HepG2 (cell line): ENCODE data around the gene FXR2. TPM values are rescaled to one million over a fixed set of nuclear protein-coding genes. Genes with fewer than 3 reads are reported as not detected.

Experiments
- E2F1 ChIP-seq: sonication (generic); formaldehyde crosslinking; IDR thresholded peaks from 2 replicates; pipeline ENCODE4 v1.5.0; 2020; ENCODE audit warnings: missing genetic modification reagents
- GATAD2A ChIP-seq: IDR thresholded peaks from 2 replicates; pipeline ENCODE4 v1.6.1; 2016
- HMG20A ChIP-seq: IDR thresholded peaks from 2 replicates; pipeline ENCODE4 v1.6.1; 2016; ENCODE audit warnings: borderline replicate concordance
- MXD1 ChIP-seq: sonication (generic); formaldehyde crosslinking; IDR thresholded peaks from 2 replicates; pipeline ENCODE4 v1.4.0; 2020; ENCODE audit warnings: mild to moderate bottlenecking, missing genetic modification reagents
- PAXIP1 ChIP-seq: sonication (generic); formaldehyde crosslinking; conservative IDR thresholded peaks from 2 replicates; pipeline ENCODE4 v1.4.0; 2020; ENCODE audit warnings: mild to moderate bottlenecking, missing genetic modification reagents, moderate library complexity
- ZFX ChIP-seq: sonication (generic); formaldehyde crosslinking; IDR thresholded peaks from 2 replicates; pipeline ENCODE4 v1.4.0; 2020; ENCODE audit warnings: mild to moderate bottlenecking, low read depth, missing genetic modification reagents, moderate library complexity
- ZNF33B ChIP-seq: sonication (generic); formaldehyde crosslinking; IDR thresholded peaks from 2 replicates; pipeline ENCODE4 v1.5.1; 2020; ENCODE audit warnings: mild to moderate bottlenecking, missing genetic modification reagents
- ZNF770 ChIP-seq: sonication (generic); formaldehyde crosslinking; IDR thresholded peaks from 2 replicates; pipeline ENCODE4 v1.5.0; 2020; ENCODE audit warnings: mild to moderate bottlenecking, missing genetic modification reagents
- polyA plus RNA-seq, 8 experiments: library from polyadenylated mRNA; depleted of rRNA in 3 of 8; stranded (reverse) in 7 of 8; unstranded in 1 of 8; fragments of >200 nt; fragmentation: Illumina TruSeq in 4 of 8; extraction: Trizol in 4 of 8; gene quantifications; 2 replicates each; pipeline versions ENCODE4 v1.2.1 to v1.2.3, GENCODE V29; 2011 to 2016; ENCODE audit warnings: low read depth in 4 of 8, missing spikeins in 1 of 8, mixed read lengths in 1 of 8; ENCODE audit not compliant: insufficient read depth in 1 of 8
- total RNA-seq, 5 experiments: library from RNA; depleted of rRNA; stranded (reverse); fragments of >200 nt; fragmentation: Illumina TruSeq; extraction: Trizol; gene quantifications; 2 replicates each; pipeline ENCODE4 v1.2.3, GENCODE V29; 2016; ENCODE audit warnings: low read depth in 1 of 5
- TF ChIP-seq, protein P1 (sequence below): sonication (generic); formaldehyde crosslinking; IDR thresholded peaks from 2 replicates; pipeline ENCODE4 v1.5.1; 2020; ENCODE audit warnings: missing genetic modification reagents, mild to moderate bottlenecking, borderline replicate concordance
- TF ChIP-seq, protein P2 (sequence below): sonication (generic); formaldehyde crosslinking; IDR thresholded peaks from 2 replicates; pipeline ENCODE4 v1.4.0; 2020; ENCODE audit warnings: mild to moderate bottlenecking, missing genetic modification reagents

FXR2 gene
- total and polyA plus RNA-seq, 2 of the 13 experiments (the other 11 are each of a cell fraction or from before 2014, with no cell fraction given), result 20.9 to 24.4 TPM

GRCh38 chr17:7631398-7632380, 17.0 kb upstream of the FXR2 start (continued):
- TF ChIP-seq, protein P1, sequence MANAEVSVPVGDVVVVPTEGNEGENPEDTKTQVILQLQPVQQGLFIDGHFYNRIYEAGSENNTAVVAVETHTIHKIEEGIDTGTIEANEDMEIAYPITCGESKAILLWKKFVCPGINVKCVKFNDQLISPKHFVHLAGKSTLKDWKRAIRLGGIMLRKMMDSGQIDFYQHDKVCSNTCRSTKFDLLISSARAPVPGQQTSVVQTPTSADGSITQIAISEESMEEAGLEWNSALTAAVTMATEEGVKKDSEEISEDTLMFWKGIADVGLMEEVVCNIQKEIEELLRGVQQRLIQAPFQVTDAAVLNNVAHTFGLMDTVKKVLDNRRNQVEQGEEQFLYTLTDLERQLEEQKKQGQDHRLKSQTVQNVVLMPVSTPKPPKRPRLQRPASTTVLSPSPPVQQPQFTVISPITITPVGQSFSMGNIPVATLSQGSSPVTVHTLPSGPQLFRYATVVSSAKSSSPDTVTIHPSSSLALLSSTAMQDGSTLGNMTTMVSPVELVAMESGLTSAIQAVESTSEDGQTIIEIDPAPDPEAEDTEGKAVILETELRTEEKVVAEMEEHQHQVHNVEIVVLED (CRISPR knock-in tag), result peak; percentile 34; the same call in 1 of the 2 replicates
- TF ChIP-seq, protein P2, sequence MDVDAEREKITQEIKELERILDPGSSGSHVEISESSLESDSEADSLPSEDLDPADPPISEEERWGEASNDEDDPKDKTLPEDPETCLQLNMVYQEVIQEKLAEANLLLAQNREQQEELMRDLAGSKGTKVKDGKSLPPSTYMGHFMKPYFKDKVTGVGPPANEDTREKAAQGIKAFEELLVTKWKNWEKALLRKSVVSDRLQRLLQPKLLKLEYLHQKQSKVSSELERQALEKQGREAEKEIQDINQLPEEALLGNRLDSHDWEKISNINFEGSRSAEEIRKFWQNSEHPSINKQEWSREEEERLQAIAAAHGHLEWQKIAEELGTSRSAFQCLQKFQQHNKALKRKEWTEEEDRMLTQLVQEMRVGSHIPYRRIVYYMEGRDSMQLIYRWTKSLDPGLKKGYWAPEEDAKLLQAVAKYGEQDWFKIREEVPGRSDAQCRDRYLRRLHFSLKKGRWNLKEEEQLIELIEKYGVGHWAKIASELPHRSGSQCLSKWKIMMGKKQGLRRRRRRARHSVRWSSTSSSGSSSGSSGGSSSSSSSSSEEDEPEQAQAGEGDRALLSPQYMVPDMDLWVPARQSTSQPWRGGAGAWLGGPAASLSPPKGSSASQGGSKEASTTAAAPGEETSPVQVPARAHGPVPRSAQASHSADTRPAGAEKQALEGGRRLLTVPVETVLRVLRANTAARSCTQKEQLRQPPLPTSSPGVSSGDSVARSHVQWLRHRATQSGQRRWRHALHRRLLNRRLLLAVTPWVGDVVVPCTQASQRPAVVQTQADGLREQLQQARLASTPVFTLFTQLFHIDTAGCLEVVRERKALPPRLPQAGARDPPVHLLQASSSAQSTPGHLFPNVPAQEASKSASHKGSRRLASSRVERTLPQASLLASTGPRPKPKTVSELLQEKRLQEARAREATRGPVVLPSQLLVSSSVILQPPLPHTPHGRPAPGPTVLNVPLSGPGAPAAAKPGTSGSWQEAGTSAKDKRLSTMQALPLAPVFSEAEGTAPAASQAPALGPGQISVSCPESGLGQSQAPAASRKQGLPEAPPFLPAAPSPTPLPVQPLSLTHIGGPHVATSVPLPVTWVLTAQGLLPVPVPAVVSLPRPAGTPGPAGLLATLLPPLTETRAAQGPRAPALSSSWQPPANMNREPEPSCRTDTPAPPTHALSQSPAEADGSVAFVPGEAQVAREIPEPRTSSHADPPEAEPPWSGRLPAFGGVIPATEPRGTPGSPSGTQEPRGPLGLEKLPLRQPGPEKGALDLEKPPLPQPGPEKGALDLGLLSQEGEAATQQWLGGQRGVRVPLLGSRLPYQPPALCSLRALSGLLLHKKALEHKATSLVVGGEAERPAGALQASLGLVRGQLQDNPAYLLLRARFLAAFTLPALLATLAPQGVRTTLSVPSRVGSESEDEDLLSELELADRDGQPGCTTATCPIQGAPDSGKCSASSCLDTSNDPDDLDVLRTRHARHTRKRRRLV (CRISPR knock-in tag), result 0 out of 2 replicates have a peak, but pooled peaks have one; percentile 28
- TF ChIP-seq ZNF770 (CRISPR knock-in tag) (peak; percentile 99), PAXIP1 (CRISPR knock-in tag) (peak; percentile 32; the same call in 1 of the 2 replicates), E2F1 (CRISPR knock-in tag) (no peak), ZFX (CRISPR knock-in tag) (peak; percentile 11; the same call in 1 of the 2 replicates), MXD1 (peak; percentile 53; the same call in 1 of the 2 replicates), GATAD2A (CRISPR knock-in tag) (peak; percentile 6; the same call in 1 of the 2 replicates), HMG20A (CRISPR knock-in tag) (no peak), ZNF33B (CRISPR knock-in tag) (0 out of 2 replicates have a peak, but pooled peaks have one; percentile 28)
